ENCODE data around the gene MXI1. TPM values are rescaled to one million over a fixed set of nuclear protein-coding genes. Genes with fewer than 3 reads are reported as not detected.

Gene MXI1
- total and polyA plus RNA-seq, 2 donors (not counting 1 experiment from before 2014, with no cell fraction given), result 12.0 to 32.4 TPM

- no peak overlapping the region for H2AFZ ChIP-seq (ENCODE audit: insufficient read depth, low read depth, low read length, poor library complexity, severe bottlenecking)
- peaks cover 7% of the 10 kb centered on the region for H3K4me1 Mint-ChIP-seq
- H3K36me3 ChIP-seq (replicated peaks in 1 of 2; ENCODE audit: control extremely low read depth in 1 of 2, control insufficient read depth in 1 of 2, extremely low read depth in 1 of 2, insufficient read depth in 2 of 2, low read length in 1 of 2), result no peaks in the 10 kb centered on the region
- no peaks in the 10 kb centered on the region for H3K9me3 Mint-ChIP-seq (ENCODE audit: insufficient read depth)
- POLR2A ChIA-PET, result no interaction called here
- no peaks in the 10 kb centered on the region for H3K79me2 ChIP-seq (ENCODE audit: control insufficient read depth, insufficient read depth, low read length)
- TF ChIP-seq CTCF (IDR thresholded peaks at IDR 0.05), result no peak
- no peak for TF ChIP-seq EZH2 (IDR thresholded peaks at IDR 0.05; ENCODE audit: borderline replicate concordance, insufficient read depth, low read depth, low read length, poor library complexity, severe bottlenecking)
- intact Hi-C loops (cut with micrococcal nuclease), result no loop called here
- no peak overlapping the region for H3K27ac Mint-ChIP-seq
- H3K4me1 ChIP-seq (ENCODE audit: control insufficient read depth in 2 of 2, insufficient read depth in 2 of 2, low read length in 2 of 2), result peaks cover 0 to 1% of the 10 kb centered on the region in 2 donors
- no CpG with 5 or more reads among the region's 1 CpG for WGBS (ENCODE audit: insufficient coverage)
- H3K4me3 ChIP-seq (ENCODE audit: control extremely low read depth in 1 of 5, extremely low read depth in 1 of 5, insufficient read depth in 1 of 5, low read depth in 2 of 5, low read length in 4 of 5), result no peak overlapping the region
- H3K4me2 ChIP-seq (replicated peaks; ENCODE audit: low read depth, low read length, poor library complexity, severe bottlenecking), result no peak overlapping the region
- H3K9ac ChIP-seq (ENCODE audit: low read length), result no peak overlapping the region
- H3K4me3 Mint-ChIP-seq, result no peak overlapping the region
- no peaks in the 10 kb centered on the region for H3K9me3 ChIP-seq (ENCODE audit: control extremely low read depth in 1 of 3, control insufficient read depth in 2 of 3, insufficient read depth in 1 of 3, low read length in 2 of 3)
- DNase-seq (no peak), ATAC-seq (ENCODE audit: low read depth) (no peak)
- CTCF ChIA-PET, result interaction anchor here (0.6 to 0.9 kb wide), 2 partner anchors 16 to 20 kb away, joined by 3 to 4 read pairs; no protein-coding TSS in a partner anchor
- H4K20me1 ChIP-seq (ENCODE audit: control insufficient read depth, insufficient read depth, low read length, poor library complexity, severe bottlenecking), result peaks cover 14% of the 10 kb centered on the region
- H3K27ac ChIP-seq (ENCODE audit: low read length in 2 of 2), result no peak overlapping the region
- no peaks in the 10 kb centered on the region for H3K27me3 ChIP-seq (replicated peaks in 1 of 4; ENCODE audit: control extremely low read depth in 1 of 4, control insufficient read depth in 3 of 4, insufficient read depth in 4 of 4, low read length in 3 of 4)
- no peaks in the 10 kb centered on the region for H3K27me3 Mint-ChIP-seq
Measured at GRCh38 chr10:110263164-110263563, 55.8 kb downstream of the MXI1 start.

- Histone ChIP-seq H2AFZ (ENCODE audit: insufficient read depth, low read depth, low read length, poor library complexity, severe bottlenecking) (no peak overlapping the region), H3K27ac (ENCODE audit: low read length in 2 of 2) (no peak overlapping the region), H4K20me1 (ENCODE audit: control insufficient read depth, insufficient read depth, low read length, poor library complexity, severe bottlenecking) (peaks cover 8% of the 10 kb centered on the region), H3K9me3 (ENCODE audit: control extremely low read depth in 1 of 3, control insufficient read depth in 2 of 3, insufficient read depth in 1 of 3, low read length in 2 of 3) (no peaks in the 10 kb centered on the region), H3K79me2 (ENCODE audit: control insufficient read depth, insufficient read depth, low read length) (no peaks in the 10 kb centered on the region), H3K4me3 (ENCODE audit: control extremely low read depth in 1 of 5, extremely low read depth in 1 of 5, insufficient read depth in 1 of 5, low read depth in 2 of 5, low read length in 4 of 5) (no peak overlapping the region), H3K4me1 (ENCODE audit: control insufficient read depth in 2 of 2, insufficient read depth in 2 of 2, low read length in 2 of 2) (peaks cover 0 to 18% of the 10 kb centered on the region in 2 donors), H3K4me2 (replicated peaks; ENCODE audit: low read depth, low read length, poor library complexity, severe bottlenecking) (no peak overlapping the region), H3K36me3 (replicated peaks in 1 of 2; ENCODE audit: control extremely low read depth in 1 of 2, control insufficient read depth in 1 of 2, extremely low read depth in 1 of 2, insufficient read depth in 2 of 2, low read length in 1 of 2) (no peaks in the 10 kb centered on the region), H3K27me3 (replicated peaks in 1 of 4; ENCODE audit: control extremely low read depth in 1 of 4, control insufficient read depth in 3 of 4, insufficient read depth in 4 of 4, low read length in 3 of 4) (no peaks in the 10 kb centered on the region), H3K9ac (ENCODE audit: low read length) (no peak overlapping the region)
- TF ChIP-seq EZH2 (IDR thresholded peaks at IDR 0.05; ENCODE audit: borderline replicate concordance, insufficient read depth, low read depth, low read length, poor library complexity, severe bottlenecking) (no peak), CTCF (IDR thresholded peaks at IDR 0.05) (no peak)
- Mint-ChIP-seq H3K27ac (no peak overlapping the region), H3K4me3 (no peak overlapping the region), H3K27me3 (no peaks in the 10 kb centered on the region), H3K4me1 (peaks cover 22% of the 10 kb centered on the region), H3K9me3 (ENCODE audit: insufficient read depth) (no peaks in the 10 kb centered on the region)
- CTCF ChIA-PET, result interaction anchor here (0.7 to 1.7 kb wide), 3 partner anchors 13 to 60 kb away, joined by 3 to 6 read pairs (median 3); no protein-coding TSS in a partner anchor
- 80% methylated on average over 1 of the region's 4 CpGs for whole genome bisulfite sequencing (ENCODE audit: insufficient coverage)
- intact Hi-C loops (cut with micrococcal nuclease), result loop anchor here (5.0 kb wide), 1 partner anchor 33 kb away; no protein-coding TSS in a partner anchor
- no peak for ATAC-seq (ENCODE audit: low read depth)
- POLR2A ChIA-PET, result no interaction called here
- no peak for DNase-seq
Measured at GRCh38 chr10:110265573-110266193, 58.3 kb downstream of the MXI1 start.
